Measurements from ENCODE around the gene ROPN1L. TPM values are rescaled to one million over a fixed set of nuclear protein-coding genes. Genes with fewer than 3 reads are reported as not detected.

The ROPN1L gene
- polyA plus RNA-seq, 3 donors: 1.5 to 2.1 (median 1.9) TPM

- H3K27me3 Mint-ChIP-seq (ENCODE audit: low read depth in 3 of 3): no peaks in the 10 kb centered on the region
- peaks cover 62 to 65% of the 10 kb centered on the region in 2 donors for H3K36me3 ChIP-seq (replicated peaks in 1 of 2; ENCODE audit: control insufficient read depth in 1 of 2, insufficient read depth in 2 of 2, low read length in 2 of 2)
- H3K4me2 ChIP-seq (replicated peaks; ENCODE audit: extremely low read depth, low read length, poor library complexity, severe bottlenecking): peak overlapping the region; percentile 75
- intact Hi-C loops (cut with micrococcal nuclease): loop anchor here (2.0 to 10.0 kb wide), 2 partner anchors 70 to 168 kb away; partner anchors contain the start of genes CCT5 (in 1 of the 2) and MARCHF6 (in 1 of the 2)
- TF ChIP-seq CTCF (IDR thresholded peaks at IDR 0.05): no peak
- peak overlapping the region; percentile 60 to 89 (median 79) for H3K27ac Mint-ChIP-seq
- H3K27me3 ChIP-seq (ENCODE audit: control insufficient read depth in 2 of 2, insufficient read depth in 2 of 2, low read length in 2 of 2): no peaks in the 10 kb centered on the region
- peaks cover 40% of the 10 kb centered on the region for H3K4me1 Mint-ChIP-seq
- peak overlapping the region; percentile 17 for H3K9ac ChIP-seq (ENCODE audit: insufficient read depth, low read length, poor library complexity, severe bottlenecking)
- no peak overlapping the region for H2AFZ ChIP-seq (ENCODE audit: insufficient read depth, low read depth, low read length, poor library complexity, severe bottlenecking)
- H3K79me2 ChIP-seq (ENCODE audit: insufficient read depth, low read length): no peaks in the 10 kb centered on the region
- peaks cover 14% of the 10 kb centered on the region for H4K20me1 ChIP-seq (ENCODE audit: insufficient read depth, low read length)
- DNase-seq: peak; percentile 42 to 57 (median 42)
- H3K4me3 ChIP-seq (replicated peaks in 1 of 3; ENCODE audit: low read depth in 2 of 3, low read length in 3 of 3): peak overlapping the region in 1 of 3 experiments; percentile 63
- peaks cover 62 to 68% of the 10 kb centered on the region in 2 donors for H3K36me3 Mint-ChIP-seq
- no peak overlapping the region for H3K4me3 Mint-ChIP-seq
- no peaks in the 10 kb centered on the region for H3K9me3 ChIP-seq (replicated peaks in 1 of 2; ENCODE audit: control insufficient read depth in 1 of 2, insufficient read depth in 1 of 2, low read length in 2 of 2)
- peak overlapping the region in 1 of 2 donors; percentile 81 for H3K27ac ChIP-seq (ENCODE audit: low read depth in 1 of 2, low read length in 2 of 2)
- WGBS (ENCODE audit: insufficient coverage): 0% methylated on average over 2 of the region's 2 CpGs
- no peaks in the 10 kb centered on the region for H3K9me3 Mint-ChIP-seq
- peaks cover 33 to 38% of the 10 kb centered on the region in 2 donors for H3K4me1 ChIP-seq (ENCODE audit: control insufficient read depth in 1 of 2, insufficient read depth in 2 of 2, low read length in 2 of 2)
Measured at GRCh38 chr5:10423022-10423421, 18.7 kb upstream of the ROPN1L start.

- H3K27me3 Mint-ChIP-seq (ENCODE audit: low read depth in 3 of 3): no peaks in the 10 kb centered on the region
- H3K4me1 ChIP-seq (ENCODE audit: control insufficient read depth in 1 of 2, insufficient read depth in 2 of 2, low read length in 2 of 2): peaks cover 33 to 38% of the 10 kb centered on the region in 2 donors
- H3K27ac ChIP-seq (ENCODE audit: low read depth in 1 of 2, low read length in 2 of 2): no peak overlapping the region
- peak; percentile 34 to 50 (median 46) for DNase-seq
- no peak overlapping the region for H2AFZ ChIP-seq (ENCODE audit: insufficient read depth, low read depth, low read length, poor library complexity, severe bottlenecking)
- H3K79me2 ChIP-seq (ENCODE audit: insufficient read depth, low read length): no peaks in the 10 kb centered on the region
- H3K9me3 ChIP-seq (replicated peaks in 1 of 2; ENCODE audit: control insufficient read depth in 1 of 2, insufficient read depth in 1 of 2, low read length in 2 of 2): no peaks in the 10 kb centered on the region
- no peaks in the 10 kb centered on the region for H3K27me3 ChIP-seq (ENCODE audit: control insufficient read depth in 2 of 2, insufficient read depth in 2 of 2, low read length in 2 of 2)
- H3K4me2 ChIP-seq (replicated peaks; ENCODE audit: extremely low read depth, low read length, poor library complexity, severe bottlenecking): no peak overlapping the region
- H3K4me1 Mint-ChIP-seq: peaks cover 40% of the 10 kb centered on the region
- TF ChIP-seq CTCF (IDR thresholded peaks at IDR 0.05): peak; percentile 64
- H3K27ac Mint-ChIP-seq: peak overlapping the region in 2 of 7 donors; percentile 46 to 52
- H4K20me1 ChIP-seq (ENCODE audit: insufficient read depth, low read length): peaks cover 14% of the 10 kb centered on the region
- 72% methylated on average over 3 of the region's 6 CpGs for WGBS (ENCODE audit: insufficient coverage)
- peaks cover 55 to 63% of the 10 kb centered on the region in 2 donors for H3K36me3 Mint-ChIP-seq
- no peak overlapping the region for H3K9ac ChIP-seq (ENCODE audit: insufficient read depth, low read length, poor library complexity, severe bottlenecking)
- no peak overlapping the region for H3K4me3 ChIP-seq (replicated peaks in 1 of 3; ENCODE audit: low read depth in 2 of 3, low read length in 3 of 3)
- H3K36me3 ChIP-seq (replicated peaks in 1 of 2; ENCODE audit: control insufficient read depth in 1 of 2, insufficient read depth in 2 of 2, low read length in 2 of 2): peaks cover 56 to 64% of the 10 kb centered on the region in 2 donors
- no peak overlapping the region for H3K4me3 Mint-ChIP-seq
- intact Hi-C loops (cut with micrococcal nuclease): loop anchor here in 1 of 2 donors (10.0 kb wide), 1 partner anchor 169 kb away; the partner anchor contains the start of gene CCT5
- H3K9me3 Mint-ChIP-seq: no peaks in the 10 kb centered on the region
Measured at GRCh38 chr5:10424124-10424731, 17.5 kb upstream of the ROPN1L start.

Measured in CD14-positive monocyte (primary cell).